Left ventricle myocardium inferior (tissue), 1 donor: ENCODE data around the gene RPH3AL. TPM values are rescaled to one million over a fixed set of nuclear protein-coding genes. Genes with fewer than 3 reads are reported as not detected.
"Not testable (repeated sequence)": the region's sequence is repeated elsewhere in the genome, so short reads cannot be mapped to it uniquely, and the experiment has no call there.

Experiments
- DNase-seq: peaks from one replicate; pipeline ENCODE4 v3.0.0-alpha.2; 2020
- H3K27ac ChIP-seq: fragments of 200-600 bp; replicated peaks from 2 replicates; pipeline ENCODE4 v1.8.0; 2021
- H3K27me3 ChIP-seq: fragments of 200-600 bp; 2 replicates; pipeline ENCODE4 v1.8.0; 2021; ENCODE audit warnings: low read depth
- H3K36me3 ChIP-seq: fragments of 200-600 bp; 2 replicates; pipeline ENCODE4 v1.8.0; 2021
- H3K4me1 ChIP-seq: fragments of 200-600 bp; 2 replicates; pipeline ENCODE4 v1.8.0; 2021
- H3K4me3 ChIP-seq: fragments of 200-600 bp; 2 replicates; pipeline ENCODE4 v1.8.0; 2021; ENCODE audit warnings: mild to moderate bottlenecking, moderate library complexity
- H3K9me3 ChIP-seq: fragments of 200-600 bp; replicated peaks from 2 replicates; pipeline ENCODE4 v1.8.0; 2021
- CTCF ChIP-seq: fragments of 200-600 bp; IDR thresholded peaks from 2 replicates; pipeline ENCODE4 v1.8.0; 2021; ENCODE audit warnings: antibody characterized with exemption, mild to moderate bottlenecking, borderline replicate concordance
- intact Hi-C: fragments of 100-400 bp; cut with micrococcal nuclease; formaldehyde crosslinking; loops from one replicate; pipeline ENCODE4 v1.11.0; 2022
- total RNA-seq: library from RNA; stranded (reverse); fragmentation: NEBNext Ultra II Directional; extraction: Animal tissue kit (Norgen Biotek cat#: 25700); gene quantifications from one replicate; pipeline ENCODE4 v1.2.1, GENCODE V29; 2021
- donor health status: DM: no; HTN: yes; CAD: no; lungs with severe emphysema.

The RPH3AL gene
- total RNA-seq, 1 donor from 2014 or later = 4.0 TPM

- Histone ChIP-seq H3K4me3 (no peak overlapping the region), H3K27ac (peak overlapping the region; percentile 68), H3K27me3 (no peaks in the 10 kb centered on the region), H3K9me3 (peaks cover 6% of the 10 kb centered on the region), H3K36me3 (peaks cover 13% of the 10 kb centered on the region), H3K4me1 (peaks cover 10% of the 10 kb centered on the region)
- TF ChIP-seq CTCF = no peak
- intact Hi-C loops = no loop called here
- DNase-seq = no peak
Observed at GRCh38 chr17:279331-279730, 73.3 kb downstream of the RPH3AL start.

- no peaks in the 10 kb centered on the region for H3K27me3 ChIP-seq
- DNase-seq = no peak
Observed at GRCh38 chr17:278676-279059, 73.9 kb downstream of the RPH3AL start.

GRCh38 chr17:278055-278675, 74.4 kb downstream of the RPH3AL start:
- H3K4me1 ChIP-seq = peaks cover 10% of the 10 kb centered on the region
- no peaks in the 10 kb centered on the region for H3K27me3 ChIP-seq
- no peak for TF ChIP-seq CTCF
- no peak overlapping the region for H3K27ac ChIP-seq
- intact Hi-C loops = no loop called here
- no peak for DNase-seq
- peaks cover 13% of the 10 kb centered on the region for H3K36me3 ChIP-seq
- H3K4me3 ChIP-seq = no peak overlapping the region
- H3K9me3 ChIP-seq = peaks cover 6% of the 10 kb centered on the region

More at GRCh38 chr17:278676-279059, 73.9 kb downstream of the RPH3AL start:
- no peak for TF ChIP-seq CTCF
- Histone ChIP-seq H3K4me1 (peaks cover 10% of the 10 kb centered on the region), H3K27ac (no peak overlapping the region), H3K9me3 (peaks cover 6% of the 10 kb centered on the region), H3K4me3 (no peak overlapping the region), H3K36me3 (peaks cover 13% of the 10 kb centered on the region)
- intact Hi-C loops = no loop called here

GRCh38 chr17:274902-275301, 77.7 kb downstream of the RPH3AL start:
- Histone ChIP-seq H3K27me3 (no peaks in the 10 kb centered on the region), H3K27ac (no peak overlapping the region), H3K4me3 (no peak overlapping the region), H3K4me1 (peaks cover 8% of the 10 kb centered on the region), H3K9me3 (no peaks in the 10 kb centered on the region), H3K36me3 (no peaks in the 10 kb centered on the region)
- no peak for DNase-seq
- no peak for TF ChIP-seq CTCF
- intact Hi-C loops = no loop called here

GRCh38 chr17:273981-274832, 78.4 kb downstream of the RPH3AL start:
- intact Hi-C loops = no loop called here
- Histone ChIP-seq H3K27me3 (no peaks in the 10 kb centered on the region), H3K4me1 (peaks cover under 1% of the 10 kb centered on the region), H3K4me3 (no peak overlapping the region), H3K9me3 (no peaks in the 10 kb centered on the region), H3K27ac (no peak overlapping the region), H3K36me3 (no peaks in the 10 kb centered on the region)
- TF ChIP-seq CTCF = no peak
- DNase-seq = no peak

- intact Hi-C loops, H3K4me3 ChIP-seq, DNase-seq, H3K27me3 ChIP-seq, H3K36me3 ChIP-seq, H3K4me1 ChIP-seq, H3K9me3 ChIP-seq, H3K27ac ChIP-seq: not testable (repeated sequence)
Observed at GRCh38 chr17:272856-273255, 79.8 kb downstream of the RPH3AL start.

- H3K36me3 ChIP-seq, H3K27ac ChIP-seq, DNase-seq, H3K4me3 ChIP-seq, intact Hi-C loops, H3K9me3 ChIP-seq, H3K27me3 ChIP-seq: not testable (repeated sequence)
- peaks cover 11% of the 10 kb centered on the region for H3K4me1 ChIP-seq
Observed at GRCh38 chr17:271928-272623, 80.5 kb downstream of the RPH3AL start.
